SK-N-SH treated with all-trans-retinoic acid at 6 μM for 48 hours (cell line): ENCODE measurements around the gene DNASE2.

Experiments
- ARNTL ChIP-seq: fragments of 450-650 bp; formaldehyde crosslinking; IDR thresholded peaks from 2 replicates; pipeline ENCODE4 v1.5.0; 2020; ENCODE audit warnings: low read depth, mild to moderate bottlenecking, moderate library complexity, borderline replicate concordance
- ZNF70 ChIP-seq: fragments of 450-650 bp; formaldehyde crosslinking; IDR thresholded peaks from 2 replicates; pipeline ENCODE4 v1.5.0; 2020; ENCODE audit warnings: mild to moderate bottlenecking, moderate library complexity
- TF ChIP-seq, protein P1 (sequence below): fragments of 250-450 bp; sonication (Bioruptor Pico); IDR thresholded peaks from 2 replicates; pipeline ENCODE4 v1.5.1; 2021; ENCODE audit warnings: mild to moderate bottlenecking, moderate library complexity

DNA sequence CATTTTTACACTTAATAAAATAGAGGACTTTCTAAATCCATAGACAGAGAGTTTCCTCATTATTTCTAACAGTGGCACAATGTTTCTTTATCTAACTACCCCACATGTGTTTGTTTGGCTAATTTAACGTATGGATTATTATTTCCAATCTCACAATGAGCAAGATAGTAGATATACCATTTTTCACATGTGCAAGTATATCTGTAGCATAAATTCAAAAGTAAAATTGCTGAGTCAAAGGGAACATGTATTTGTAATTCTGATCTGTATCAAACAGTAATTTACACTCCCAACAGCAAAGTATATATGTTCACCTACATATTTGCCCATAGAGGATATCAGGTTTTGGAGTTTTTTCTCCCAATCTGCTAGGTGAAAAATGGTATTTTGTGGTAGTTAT is 24.6 kb downstream of the DNASE2 start:
- TF ChIP-seq, protein P1, sequence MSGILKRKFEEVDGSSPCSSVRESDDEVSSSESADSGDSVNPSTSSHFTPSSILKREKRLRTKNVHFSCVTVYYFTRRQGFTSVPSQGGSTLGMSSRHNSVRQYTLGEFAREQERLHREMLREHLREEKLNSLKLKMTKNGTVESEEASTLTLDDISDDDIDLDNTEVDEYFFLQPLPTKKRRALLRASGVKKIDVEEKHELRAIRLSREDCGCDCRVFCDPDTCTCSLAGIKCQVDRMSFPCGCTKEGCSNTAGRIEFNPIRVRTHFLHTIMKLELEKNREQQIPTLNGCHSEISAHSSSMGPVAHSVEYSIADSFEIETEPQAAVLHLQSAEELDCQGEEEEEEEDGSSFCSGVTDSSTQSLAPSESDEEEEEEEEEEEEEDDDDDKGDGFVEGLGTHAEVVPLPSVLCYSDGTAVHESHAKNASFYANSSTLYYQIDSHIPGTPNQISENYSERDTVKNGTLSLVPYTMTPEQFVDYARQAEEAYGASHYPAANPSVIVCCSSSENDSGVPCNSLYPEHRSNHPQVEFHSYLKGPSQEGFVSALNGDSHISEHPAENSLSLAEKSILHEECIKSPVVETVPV (CRISPR knock-in tag) = no peak
- TF ChIP-seq ZNF70 (CRISPR knock-in tag) (no peak), ARNTL (CRISPR knock-in tag) (no peak)
